ENCODE measurements around the gene HCN4.
"Not testable (repeated sequence)": the region's sequence is repeated elsewhere in the genome, so short reads cannot be mapped to it uniquely, and the experiment has no call there.

The HCN4 gene

DNA sequence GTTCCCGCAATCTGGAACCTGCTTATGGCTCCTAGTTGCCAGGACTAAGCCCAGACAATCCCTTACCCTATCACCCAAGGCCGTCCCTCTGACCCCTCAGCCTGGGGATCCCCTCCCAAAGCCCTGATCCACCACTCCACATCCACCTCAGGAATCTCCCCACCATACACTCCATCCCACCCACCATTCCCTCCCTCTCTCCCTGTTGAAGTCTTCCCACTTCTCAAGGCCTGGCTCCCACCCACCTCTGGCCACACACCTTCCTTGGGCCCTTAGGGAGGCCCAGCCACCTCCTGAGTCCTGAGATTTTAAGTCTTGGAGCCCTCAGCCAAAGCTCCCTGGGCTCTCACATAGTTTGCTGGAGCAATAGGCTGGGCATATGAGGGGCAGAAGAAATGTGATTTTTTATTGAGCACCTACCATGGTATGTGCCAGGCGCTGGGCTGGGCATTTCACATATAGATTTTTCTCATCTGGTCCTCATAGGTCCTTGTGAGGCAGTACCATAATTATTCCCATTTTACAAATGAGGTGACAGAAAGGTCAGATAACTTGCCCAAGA lies 48.1 kb downstream of the HCN4 start:
- H3K4me3 ChIP-seq (ENCODE audit: low read length), result no peak overlapping the region
- no peak for TF ChIP-seq ZNF274 (IDR thresholded peaks at IDR 0.05; ENCODE audit: low read depth, low read length)

DNA sequence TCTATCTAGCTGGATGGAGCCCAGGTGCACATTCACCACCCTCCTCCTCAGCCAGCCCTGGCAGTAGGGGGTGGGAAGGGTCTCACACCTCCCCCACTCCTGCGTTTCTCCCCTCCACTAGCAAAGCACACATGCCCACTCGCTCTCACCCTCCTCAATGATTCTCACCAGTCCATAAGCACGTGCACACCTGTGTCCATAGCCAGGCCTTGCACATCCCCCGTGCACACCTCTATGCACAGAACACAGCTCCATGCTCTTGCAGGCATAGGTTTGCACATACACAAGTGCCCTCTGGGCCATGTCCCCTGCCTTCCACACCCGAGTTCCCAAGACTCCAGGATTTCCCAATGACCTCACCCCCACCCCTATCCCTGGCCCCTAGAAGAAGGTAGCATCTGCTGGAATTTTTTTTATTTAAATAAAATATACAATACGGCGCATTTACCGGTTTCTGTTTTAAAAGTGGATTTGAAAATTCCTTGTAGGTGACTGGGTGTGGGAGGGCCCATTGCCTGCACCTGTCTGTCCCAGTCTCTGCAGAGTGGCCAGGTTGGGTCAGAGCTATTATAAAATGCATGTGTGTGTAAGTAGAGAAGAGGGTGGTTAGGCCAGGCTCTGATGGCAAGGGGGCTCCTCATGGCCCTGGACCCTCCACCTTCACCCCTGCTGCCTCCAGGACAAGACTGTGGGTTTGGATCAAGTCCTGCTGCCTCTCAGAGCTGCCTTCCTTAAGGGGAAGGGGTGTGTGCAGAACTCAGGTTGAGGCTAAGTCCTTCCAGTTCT lies 49.1 kb downstream of the HCN4 start:
- no peak for TF ChIP-seq ZNF274 (IDR thresholded peaks at IDR 0.05; ENCODE audit: low read depth, low read length)
- H3K4me3 ChIP-seq (ENCODE audit: low read length), result no peak overlapping the region

GRCh38 chr15:73318463-73319351 lies 50.1 kb downstream of the HCN4 start:
- no peak overlapping the region for H3K4me3 ChIP-seq (ENCODE audit: low read length)
- no peak for TF ChIP-seq ZNF274 (IDR thresholded peaks at IDR 0.05; ENCODE audit: low read depth, low read length)

- no peak overlapping the region for H3K4me3 ChIP-seq (ENCODE audit: low read length)
- TF ChIP-seq ZNF274 (IDR thresholded peaks at IDR 0.05; ENCODE audit: low read depth, low read length), result no peak
Measured at GRCh38 chr15:73317651-73318462, 50.9 kb downstream of the HCN4 start.

- H3K4me3 ChIP-seq (ENCODE audit: low read length), result no peak overlapping the region
- TF ChIP-seq ZNF274 (IDR thresholded peaks at IDR 0.05; ENCODE audit: low read depth, low read length), result no peak
Measured at GRCh38 chr15:73313861-73314260, 54.9 kb downstream of the HCN4 start.

- H3K4me3 ChIP-seq (ENCODE audit: low read length), result no peak overlapping the region
- TF ChIP-seq ZNF274 (IDR thresholded peaks at IDR 0.05; ENCODE audit: low read depth, low read length), result no peak
Measured at GRCh38 chr15:73308305-73308704, 60.5 kb downstream of the HCN4 start.

DNA sequence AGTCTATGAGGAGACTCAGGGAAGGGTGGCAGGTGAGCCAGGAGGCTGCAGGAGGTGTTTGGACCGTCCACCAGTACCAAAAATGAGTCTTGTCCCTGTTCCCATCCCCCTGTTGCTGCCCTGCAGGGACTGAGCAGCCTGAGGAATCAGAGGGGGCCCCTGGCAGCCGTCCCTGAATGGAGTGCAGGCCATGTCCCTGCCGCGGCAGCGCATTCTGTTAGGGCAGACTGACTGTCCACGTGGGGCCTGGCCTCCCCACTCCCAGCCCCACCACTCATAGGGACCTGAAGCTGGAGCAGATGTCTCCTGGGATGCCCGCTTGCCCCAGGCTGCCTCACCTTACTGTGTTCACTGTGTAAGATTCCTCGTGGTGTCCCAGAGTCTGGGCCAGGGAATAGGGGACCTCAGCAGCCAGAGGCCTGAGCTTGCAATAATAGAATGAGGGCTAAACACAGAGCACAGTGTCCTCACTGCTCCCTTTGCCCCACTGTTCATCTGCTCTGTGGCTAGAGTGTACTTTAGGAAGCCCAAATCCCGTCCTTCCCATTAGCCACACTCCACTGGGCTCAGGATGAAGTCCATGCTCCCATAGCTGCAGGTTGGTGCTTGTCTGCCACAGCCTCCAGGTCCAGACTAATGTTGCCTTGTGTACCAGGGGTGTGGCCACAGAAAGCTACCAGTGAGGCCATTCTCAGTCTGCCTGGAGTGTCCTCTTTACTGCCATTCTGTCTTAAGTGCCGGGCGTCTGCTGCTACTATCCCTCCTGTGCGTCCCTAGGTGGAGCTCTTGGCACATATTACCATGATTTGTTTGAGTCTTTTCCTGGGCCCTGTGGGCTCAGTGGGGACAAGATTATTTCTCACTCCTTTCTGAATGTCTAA lies 63.2 kb downstream of the HCN4 start:
- TF ChIP-seq ZNF274 (IDR thresholded peaks at IDR 0.05; ENCODE audit: low read depth, low read length), result no peak
- no peak overlapping the region for H3K4me3 ChIP-seq (ENCODE audit: low read length)

GRCh38 chr15:73303636-73304035 lies 65.1 kb downstream of the HCN4 start:
- no peak overlapping the region for H3K4me3 ChIP-seq (ENCODE audit: low read length)
- TF ChIP-seq ZNF274 (IDR thresholded peaks at IDR 0.05; ENCODE audit: low read depth, low read length), result no peak

DNA sequence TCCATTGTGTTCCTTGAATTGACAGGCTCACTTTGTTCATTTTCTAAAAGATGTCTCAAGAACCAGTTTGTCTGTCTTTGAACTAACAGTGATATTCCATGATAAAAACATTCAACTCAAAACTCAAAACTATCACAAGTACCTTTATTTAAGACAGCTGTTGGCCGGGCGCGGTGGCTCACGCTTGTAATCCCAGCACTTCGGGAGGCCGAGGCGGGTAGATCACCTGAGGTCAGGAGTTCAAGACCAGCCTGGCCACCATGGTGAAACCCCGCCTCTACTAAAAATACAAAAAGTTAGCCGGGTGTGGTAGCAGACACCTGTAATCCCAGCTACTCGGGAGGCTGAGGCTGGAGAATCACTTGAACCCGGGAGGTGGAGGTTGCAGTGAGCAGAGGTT lies 68.5 kb downstream of the HCN4 start:
- not testable (repeated sequence) for H3K4me3 ChIP-seq (ENCODE audit: low read length)

DNA sequence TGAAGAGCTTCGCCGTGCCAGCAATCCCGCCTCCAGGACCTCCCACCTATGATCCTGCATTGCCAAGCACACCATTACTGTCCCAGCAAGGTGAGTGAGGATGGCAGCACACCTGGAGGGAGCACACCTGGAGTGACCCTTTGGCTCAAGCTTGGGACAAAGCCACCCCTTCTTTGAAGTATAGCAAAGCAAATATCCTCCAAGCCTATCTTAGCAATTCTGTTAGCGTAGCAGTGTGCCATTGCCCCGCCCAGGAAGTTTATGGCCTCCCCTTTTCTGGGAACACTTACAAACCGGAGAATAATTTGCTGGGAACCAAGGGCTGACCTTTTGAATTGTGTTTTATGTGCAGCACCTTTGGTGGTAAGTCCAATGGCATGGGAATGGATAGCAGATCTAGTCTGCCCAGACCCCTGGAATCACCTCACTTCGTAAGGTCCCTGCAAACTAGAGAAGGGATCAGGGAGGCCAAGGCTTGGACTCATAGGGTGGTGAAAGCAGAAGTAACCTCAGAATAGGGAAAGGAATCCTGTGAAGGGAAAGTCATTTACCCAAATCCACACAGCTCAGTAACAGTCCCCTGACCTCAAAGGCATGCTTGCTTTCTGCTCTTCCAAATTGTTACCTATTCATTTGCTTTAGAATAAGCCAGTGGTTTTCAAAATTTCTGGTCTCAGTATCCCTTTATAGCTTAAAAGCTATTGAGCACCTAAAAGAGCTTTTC lies 70.1 kb downstream of the HCN4 start:
- no peak overlapping the region for H3K4me3 ChIP-seq (ENCODE audit: low read length)
- no peak for TF ChIP-seq ZNF274 (IDR thresholded peaks at IDR 0.05; ENCODE audit: low read depth, low read length)

GRCh38 chr15:73296609-73297353 lies 72.0 kb downstream of the HCN4 start:
- no peak overlapping the region for H3K4me3 ChIP-seq (ENCODE audit: low read length)
- TF ChIP-seq ZNF274 (IDR thresholded peaks at IDR 0.05; ENCODE audit: low read depth, low read length), result no peak
